Gastrocnemius medialis (tissue), 4 donors: ENCODE measurements around the gene ARHGEF26. TPM values are rescaled to one million over a fixed set of nuclear protein-coding genes. Genes with fewer than 3 reads are reported as not detected.

Experiments used
- ATAC-seq, 2 donors: fragments of 150-250 bp; one replicate each; pipeline ENCODE4 v1.9.1; 2016
- DNase-seq, 2 donors: peaks; one replicate each; pipeline ENCODE4 v3.0.0-alpha.2; 2019
- H3K27ac ChIP-seq, 4 donors: fragments of 200-600 bp; sonication (generic); 1 replicate in 1 of 4; 2 replicates in 3 of 4; pipeline ENCODE4 v1.5.1; 2016 to 2018; ENCODE audit warnings: mild to moderate bottlenecking in 2 of 4, moderate library complexity in 1 of 4
- H3K27me3 ChIP-seq, 3 donors: fragments of 200-600 bp; sonication (generic) in 2 of 3; 1 replicate in 1 of 3; 2 replicates in 2 of 3; pipeline versions ENCODE4 v1.5.1 to v1.6.0; 2016 to 2019; ENCODE audit warnings: mild to moderate bottlenecking in 1 of 3, moderate library complexity in 1 of 3
- H3K36me3 ChIP-seq, 2 donors: fragments of 200-600 bp; sonication (generic) in 1 of 2; one replicate each; pipeline ENCODE4 v1.5.1; 2017 to 2018
- H3K4me1 ChIP-seq, 2 donors: fragments of 200-600 bp; sonication (generic) in 1 of 2; one replicate each; pipeline ENCODE4 v1.5.1; 2016 to 2017; ENCODE audit warnings: mild to moderate bottlenecking in 2 of 2
- H3K4me3 ChIP-seq, 4 donors: fragments of 200-600 bp; sonication (generic) in 3 of 4; 1 replicate in 1 of 4; 2 replicates in 3 of 4; pipeline ENCODE4 v1.5.1; 2016 to 2019; ENCODE audit warnings: mild to moderate bottlenecking in 2 of 4
- H3K9me3 ChIP-seq, 3 donors: fragments of 200-600 bp; sonication (generic) in 2 of 3; 1 replicate in 1 of 3; 2 replicates in 2 of 3; pipeline ENCODE4 v1.5.1; 2016 to 2019
- POLR2A ChIP-seq, 2 donors: fragments of 450-650 bp; IDR thresholded peaks; one replicate each; pipeline ENCODE4 v1.6.1; 2017; ENCODE audit warnings: antibody characterized with exemption in 2 of 2, mild to moderate bottlenecking in 2 of 2, moderate library complexity in 2 of 2
- in situ Hi-C, 4 donors: fragments of 200-750 bp; cut with MboI; loops; one replicate each; pipeline versions ENCODE4 v1.15.0 to v1.8.0; 2017; ENCODE audit warnings: low sequenced_read_pairs in 4 of 4
- intact Hi-C: fragments of 100-400 bp; cut with DNase I; formaldehyde crosslinking; loops from one replicate; pipeline ENCODE4 v1.15.1; 2023; ENCODE audit warnings: low total_unique reads
- total RNA-seq, 4 donors: library from RNA; depleted of rRNA; stranded (reverse); fragments of >200 nt; gene quantifications; one replicate each; pipeline versions ENCODE4 v1.1.0 to v1.2.3, GENCODE V29; 2016
- TF ChIP-seq, protein P1 (sequence below), 5 experiments: fragments of 450-650 bp in 3 of 5; fragments of 200-600 bp in 2 of 5; sonication (generic) in 2 of 5; IDR thresholded peaks in 4 of 5; conservative IDR thresholded peaks in 1 of 5; 1 replicate in 4 of 5; 2 replicates in 1 of 5; pipeline ENCODE4 v1.5.1; 2016 to 2019; ENCODE audit warnings: antibody characterized with exemption in 5 of 5, mild to moderate bottlenecking in 3 of 5, moderate library complexity in 3 of 5

Gene ARHGEF26
- total RNA-seq, 4 donors from 2014 or later = 0.41 to 1.7 (median 1.2) TPM

DNA sequence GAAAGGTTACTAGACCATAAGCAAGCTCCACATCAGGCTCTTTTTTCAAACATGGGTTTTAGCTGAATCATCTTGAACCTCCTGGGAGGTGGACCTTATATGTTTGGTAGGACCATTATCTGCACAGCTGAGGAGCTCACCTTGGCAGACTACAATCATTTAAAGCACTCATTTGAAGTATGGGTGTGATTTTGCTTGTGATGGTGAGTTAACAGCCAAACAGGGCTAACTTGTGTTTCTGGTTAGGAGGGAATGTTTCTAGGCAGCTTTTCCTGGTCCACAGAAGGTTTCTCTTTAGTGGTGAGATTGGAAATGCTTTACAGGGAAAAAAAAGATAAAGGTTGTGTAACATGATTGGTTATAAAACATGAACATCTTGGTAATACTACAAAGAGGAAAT lies 61.8 kb downstream of the ARHGEF26 start:
- ATAC-seq = no peak
- no peak for DNase-seq
- TF ChIP-seq POLR2A (IDR thresholded peaks at IDR 0.05) = no peak
- TF ChIP-seq, protein P1, sequence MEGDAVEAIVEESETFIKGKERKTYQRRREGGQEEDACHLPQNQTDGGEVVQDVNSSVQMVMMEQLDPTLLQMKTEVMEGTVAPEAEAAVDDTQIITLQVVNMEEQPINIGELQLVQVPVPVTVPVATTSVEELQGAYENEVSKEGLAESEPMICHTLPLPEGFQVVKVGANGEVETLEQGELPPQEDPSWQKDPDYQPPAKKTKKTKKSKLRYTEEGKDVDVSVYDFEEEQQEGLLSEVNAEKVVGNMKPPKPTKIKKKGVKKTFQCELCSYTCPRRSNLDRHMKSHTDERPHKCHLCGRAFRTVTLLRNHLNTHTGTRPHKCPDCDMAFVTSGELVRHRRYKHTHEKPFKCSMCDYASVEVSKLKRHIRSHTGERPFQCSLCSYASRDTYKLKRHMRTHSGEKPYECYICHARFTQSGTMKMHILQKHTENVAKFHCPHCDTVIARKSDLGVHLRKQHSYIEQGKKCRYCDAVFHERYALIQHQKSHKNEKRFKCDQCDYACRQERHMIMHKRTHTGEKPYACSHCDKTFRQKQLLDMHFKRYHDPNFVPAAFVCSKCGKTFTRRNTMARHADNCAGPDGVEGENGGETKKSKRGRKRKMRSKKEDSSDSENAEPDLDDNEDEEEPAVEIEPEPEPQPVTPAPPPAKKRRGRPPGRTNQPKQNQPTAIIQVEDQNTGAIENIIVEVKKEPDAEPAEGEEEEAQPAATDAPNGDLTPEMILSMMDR (IDR thresholded peaks at IDR 0.05 in 4 of 5, conservative IDR thresholded peaks at IDR 0.05 in 1 of 5) = no peak
- H3K9me3 ChIP-seq = no peaks in the 10 kb centered on the region
- no peak overlapping the region for H3K27ac ChIP-seq
- H3K4me1 ChIP-seq = no peaks in the 10 kb centered on the region
- H3K4me3 ChIP-seq = no peak overlapping the region
- in situ Hi-C loops (no loop called here), intact Hi-C loops (no loop called here)
- no peaks in the 10 kb centered on the region for H3K27me3 ChIP-seq
- no peaks in the 10 kb centered on the region for H3K36me3 ChIP-seq

DNA sequence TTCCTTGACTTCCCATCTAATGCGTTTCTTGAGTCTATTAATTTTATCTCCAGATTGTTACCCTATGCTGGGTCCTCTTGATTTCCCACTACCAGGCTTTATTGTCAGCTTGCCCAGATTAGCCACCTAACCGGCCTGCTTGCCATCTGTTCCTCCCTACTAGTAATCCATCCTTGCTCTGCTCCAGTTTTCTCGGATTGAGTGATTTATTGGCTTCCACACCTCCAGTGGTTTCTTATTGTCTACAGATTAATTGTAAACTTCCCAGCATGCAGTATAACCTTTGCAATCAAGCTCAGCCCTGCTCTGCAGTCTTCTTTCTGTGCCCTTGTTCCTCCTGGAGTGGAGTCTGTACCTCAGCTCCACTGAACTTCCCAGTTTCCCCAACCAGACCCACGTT lies 63.4 kb downstream of the ARHGEF26 start:
- TF ChIP-seq, protein P1 (IDR thresholded peaks at IDR 0.05 in 4 of 5, conservative IDR thresholded peaks at IDR 0.05 in 1 of 5) = no peak
- TF ChIP-seq POLR2A (IDR thresholded peaks at IDR 0.05) = no peak
- Histone ChIP-seq H3K27me3 (no peaks in the 10 kb centered on the region), H3K27ac (no peak overlapping the region), H3K4me1 (no peaks in the 10 kb centered on the region), H3K9me3 (no peaks in the 10 kb centered on the region), H3K4me3 (no peak overlapping the region), H3K36me3 (no peaks in the 10 kb centered on the region)
- intact Hi-C loops (no loop called here), in situ Hi-C loops (no loop called here)
- ATAC-seq = no peak
- no peak for DNase-seq

DNA sequence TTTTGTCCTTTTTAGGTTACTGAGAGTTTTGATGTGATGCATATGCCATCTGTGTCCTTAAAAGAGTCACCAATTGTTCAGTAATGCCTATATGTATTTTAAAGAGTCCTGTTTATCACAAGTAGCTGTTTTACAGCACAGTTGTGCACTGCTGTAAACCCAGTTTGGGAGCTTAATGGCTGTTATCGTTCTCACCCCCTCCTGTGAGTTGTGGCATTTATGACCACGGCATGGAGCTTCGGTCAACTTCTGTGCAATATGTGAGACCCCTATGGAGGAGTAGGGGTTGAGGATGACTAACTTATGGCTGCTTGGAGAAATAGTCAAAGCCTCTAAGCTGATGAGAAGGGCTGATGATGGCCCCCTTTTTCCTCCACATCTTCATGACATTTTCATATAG lies 67.2 kb downstream of the ARHGEF26 start:
- intact Hi-C loops = no loop called here
- in situ Hi-C loops = no loop called here

DNA sequence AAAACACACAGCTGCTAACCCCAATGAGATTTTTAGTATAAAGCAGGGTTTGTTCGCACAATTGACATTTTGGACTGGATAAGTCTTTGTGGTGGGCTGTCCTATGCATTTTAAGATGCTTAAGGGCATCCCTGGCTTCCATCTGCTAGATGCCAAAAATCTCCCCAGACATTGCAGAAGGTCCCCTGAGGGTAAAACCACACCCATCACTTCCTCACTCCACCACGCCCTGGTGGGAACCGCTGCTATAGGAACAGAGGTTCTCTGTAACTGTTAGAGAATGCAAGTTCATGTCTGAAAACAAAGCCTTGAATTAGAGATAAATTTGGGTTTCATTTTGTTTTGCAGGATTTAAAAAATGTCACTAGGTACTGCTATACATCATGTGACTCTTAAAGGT lies 67.7 kb downstream of the ARHGEF26 start:
- Histone ChIP-seq H3K36me3 (no peaks in the 10 kb centered on the region), H3K4me3 (no peak overlapping the region), H3K27ac (no peak overlapping the region), H3K4me1 (no peaks in the 10 kb centered on the region), H3K27me3 (no peaks in the 10 kb centered on the region), H3K9me3 (no peaks in the 10 kb centered on the region)
- in situ Hi-C loops (no loop called here), intact Hi-C loops (no loop called here)
- ATAC-seq (no peak), DNase-seq (no peak)
- TF ChIP-seq POLR2A (IDR thresholded peaks at IDR 0.05) = no peak
- TF ChIP-seq, protein P1 (IDR thresholded peaks at IDR 0.05 in 4 of 5, conservative IDR thresholded peaks at IDR 0.05 in 1 of 5) = no peak

More for the DNA sequence above, 67.2 kb downstream of the ARHGEF26 start:
- H3K27ac ChIP-seq = no peak overlapping the region
- ATAC-seq (no peak), DNase-seq (no peak)
- no peak for TF ChIP-seq POLR2A (IDR thresholded peaks at IDR 0.05)
- TF ChIP-seq, protein P1 (IDR thresholded peaks at IDR 0.05 in 4 of 5, conservative IDR thresholded peaks at IDR 0.05 in 1 of 5) = no peak
- no peak overlapping the region for H3K4me3 ChIP-seq
- H3K27me3 ChIP-seq = no peaks in the 10 kb centered on the region
- no peaks in the 10 kb centered on the region for H3K4me1 ChIP-seq
- no peaks in the 10 kb centered on the region for H3K9me3 ChIP-seq
- H3K36me3 ChIP-seq = no peaks in the 10 kb centered on the region

DNA sequence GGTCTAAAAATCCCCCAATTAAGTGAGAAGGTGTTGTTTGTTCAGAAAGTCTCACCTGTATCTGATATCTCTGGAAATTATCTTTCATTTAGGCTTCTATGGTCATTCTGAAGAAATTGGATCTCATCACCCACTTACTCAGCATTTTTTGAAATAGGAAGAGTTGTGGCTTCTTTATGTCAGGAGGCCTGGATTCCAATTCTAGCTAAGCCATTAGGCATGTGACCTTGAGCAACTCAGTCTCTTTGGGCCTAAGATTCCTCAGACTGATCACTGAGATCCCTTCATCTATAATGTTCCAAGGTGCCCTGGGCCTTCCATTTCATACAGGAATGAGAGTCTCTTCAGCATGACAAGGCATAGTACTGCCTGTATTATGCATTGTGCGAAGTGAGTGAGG lies 70.3 kb downstream of the ARHGEF26 start:
- no peaks in the 10 kb centered on the region for H3K27me3 ChIP-seq
- no peaks in the 10 kb centered on the region for H3K9me3 ChIP-seq
- in situ Hi-C loops = no loop called here
- intact Hi-C loops = no loop called here
- H3K36me3 ChIP-seq = no peaks in the 10 kb centered on the region
- no peaks in the 10 kb centered on the region for H3K4me1 ChIP-seq
- DNase-seq (no peak), ATAC-seq (no peak)
- TF ChIP-seq POLR2A (IDR thresholded peaks at IDR 0.05) = no peak
- TF ChIP-seq, protein P1 (IDR thresholded peaks at IDR 0.05 in 4 of 5, conservative IDR thresholded peaks at IDR 0.05 in 1 of 5) = no peak
- H3K27ac ChIP-seq = no peak overlapping the region
- H3K4me3 ChIP-seq = no peak overlapping the region
